Ovary (tissue), 3 donors: ENCODE results near the gene QSOX1.

Experiments
- EP300 ChIP-seq: sonication (generic); formaldehyde crosslinking; IDR thresholded peaks from one replicate; pipeline ENCODE4 v1.6.1; 2017; ENCODE audit warnings: antibody characterized with exemption
- POLR2A ChIP-seq: fragments of 450-650 bp; IDR thresholded peaks from one replicate; pipeline ENCODE4 v1.6.1; 2017; ENCODE audit warnings: antibody characterized with exemption, mild to moderate bottlenecking, moderate library complexity
- TF ChIP-seq, protein P1 (sequence below), 3 donors: fragments of 450-650 bp in 2 of 3; fragments of 200-600 bp in 1 of 3; IDR thresholded peaks; one replicate each; pipeline versions ENCODE4 v1.5.1 to v1.8.0; 2016 to 2022; ENCODE audit warnings: antibody characterized with exemption in 3 of 3, mild to moderate bottlenecking in 1 of 3
- donor health status: DM: no; HTN: no; CAD: no.

DNA sequence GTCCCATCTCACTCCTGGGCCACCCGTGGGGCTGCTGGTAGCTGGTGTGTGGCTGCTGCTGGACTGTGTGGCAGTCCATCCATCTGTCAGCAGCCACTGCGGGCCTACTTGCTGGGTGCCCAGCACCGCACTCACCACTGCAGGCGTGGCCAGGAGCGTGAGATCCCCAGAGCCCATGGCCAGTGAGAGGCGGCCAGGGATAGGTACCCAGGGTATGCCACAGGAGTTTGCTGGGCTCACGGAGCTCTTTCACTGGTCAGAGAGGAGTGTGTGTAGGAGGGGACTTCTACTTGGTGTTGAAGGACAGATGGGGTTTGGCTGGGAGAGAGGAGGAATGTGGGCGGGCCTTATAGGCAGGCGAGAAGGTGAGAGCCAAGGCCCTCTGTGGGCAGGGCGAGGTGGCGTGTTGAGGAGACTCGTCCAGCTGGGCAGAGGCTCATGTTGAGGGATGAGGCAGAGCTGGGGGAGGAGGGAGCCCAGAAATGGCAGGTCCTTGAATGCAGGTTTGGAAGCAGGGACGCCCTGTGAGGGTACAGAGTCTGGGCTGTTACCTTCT is 15.0 kb downstream of the QSOX1 start:
- TF ChIP-seq, protein P1, sequence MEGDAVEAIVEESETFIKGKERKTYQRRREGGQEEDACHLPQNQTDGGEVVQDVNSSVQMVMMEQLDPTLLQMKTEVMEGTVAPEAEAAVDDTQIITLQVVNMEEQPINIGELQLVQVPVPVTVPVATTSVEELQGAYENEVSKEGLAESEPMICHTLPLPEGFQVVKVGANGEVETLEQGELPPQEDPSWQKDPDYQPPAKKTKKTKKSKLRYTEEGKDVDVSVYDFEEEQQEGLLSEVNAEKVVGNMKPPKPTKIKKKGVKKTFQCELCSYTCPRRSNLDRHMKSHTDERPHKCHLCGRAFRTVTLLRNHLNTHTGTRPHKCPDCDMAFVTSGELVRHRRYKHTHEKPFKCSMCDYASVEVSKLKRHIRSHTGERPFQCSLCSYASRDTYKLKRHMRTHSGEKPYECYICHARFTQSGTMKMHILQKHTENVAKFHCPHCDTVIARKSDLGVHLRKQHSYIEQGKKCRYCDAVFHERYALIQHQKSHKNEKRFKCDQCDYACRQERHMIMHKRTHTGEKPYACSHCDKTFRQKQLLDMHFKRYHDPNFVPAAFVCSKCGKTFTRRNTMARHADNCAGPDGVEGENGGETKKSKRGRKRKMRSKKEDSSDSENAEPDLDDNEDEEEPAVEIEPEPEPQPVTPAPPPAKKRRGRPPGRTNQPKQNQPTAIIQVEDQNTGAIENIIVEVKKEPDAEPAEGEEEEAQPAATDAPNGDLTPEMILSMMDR (IDR thresholded peaks at IDR 0.05) = no peak
- TF ChIP-seq EP300 (no peak), POLR2A (no peak)
